COR-L47 (cell line): ENCODE results near the gene ETS1.

Experiments used
- DNase-seq: peaks from one replicate; lab custom pipeline; 2025; lab: John Stamatoyannopoulos, UW

Gene ETS1

DNA sequence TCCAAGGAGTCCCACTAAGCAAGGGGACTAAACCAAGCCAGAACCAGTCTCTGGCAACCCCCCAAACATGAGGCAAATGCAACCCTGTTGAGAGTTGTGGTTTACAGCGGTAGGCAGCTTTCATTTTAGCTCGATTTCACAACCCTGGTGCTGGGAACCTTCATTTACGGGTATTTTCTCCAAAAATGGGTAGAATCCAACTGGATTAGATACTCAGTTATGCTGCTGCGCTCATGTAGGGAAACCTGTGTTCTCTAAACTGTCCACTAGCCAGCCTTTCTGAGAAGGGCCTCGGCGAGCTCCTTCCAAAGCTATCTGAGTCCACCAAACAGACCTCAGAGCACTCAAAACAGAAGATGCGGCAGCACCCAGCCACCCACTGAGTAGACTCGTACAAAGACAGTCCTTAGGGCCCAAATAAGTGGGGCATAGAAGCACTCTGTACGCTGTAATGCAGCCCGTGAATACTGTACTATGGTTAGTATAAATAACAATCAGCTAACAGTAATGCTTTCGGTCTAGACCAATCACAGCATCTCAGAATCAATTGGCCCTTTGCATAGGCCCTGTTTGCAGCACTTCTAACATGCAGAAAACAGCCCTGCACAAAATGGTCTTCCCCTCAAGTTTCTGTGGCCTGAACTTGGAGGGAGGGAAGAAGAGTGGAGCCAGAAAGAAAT, 104.7 kb downstream of the ETS1 start:
- no peak for DNase-seq

DNA sequence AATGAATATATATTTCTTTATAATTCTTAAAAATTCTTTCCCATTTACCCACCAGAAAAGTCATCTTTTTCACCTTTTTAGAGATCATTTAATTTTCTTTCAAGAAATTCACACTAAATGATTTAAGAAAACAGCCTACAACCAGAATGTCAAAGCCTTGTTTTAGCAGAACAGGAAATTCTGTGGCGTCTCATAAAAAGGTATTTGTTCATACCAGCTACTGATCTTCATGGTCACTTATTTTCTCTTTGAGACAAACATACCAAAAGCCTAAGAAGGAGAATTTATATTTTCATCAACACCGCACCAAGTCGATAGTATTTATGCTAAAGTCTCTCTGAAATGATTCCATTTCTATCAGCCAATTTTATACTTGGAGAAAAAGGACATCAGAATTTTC, 105.3 kb downstream of the ETS1 start:
- no peak for DNase-seq

GRCh38 chr11:128481135-128481534, 106.2 kb downstream of the ETS1 start:
- no peak for DNase-seq

DNA sequence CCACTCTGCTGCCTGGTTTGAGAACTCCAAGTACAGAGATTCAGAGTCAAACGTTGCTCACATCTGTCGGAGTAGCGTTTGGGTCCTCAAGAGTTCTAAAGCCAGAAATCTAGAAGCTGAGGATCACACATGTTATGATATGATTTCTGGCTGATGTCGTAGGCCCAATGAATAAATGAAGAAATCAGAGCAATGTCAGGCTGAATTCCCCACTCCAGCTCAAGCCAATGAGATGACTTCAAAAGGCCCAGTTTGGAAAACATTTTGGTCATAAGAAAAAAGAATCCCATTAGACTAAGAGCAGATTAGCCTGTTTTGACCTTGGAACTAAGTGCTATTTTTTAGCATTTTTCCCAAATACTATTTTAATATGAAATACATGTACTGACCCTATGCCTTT, 106.7 kb downstream of the ETS1 start:
- DNase-seq, result no peak

- DNase-seq, result no peak
These were observed 107.3 kb downstream of the ETS1 start for GRCh38 chr11:128480066-128480465.

DNA sequence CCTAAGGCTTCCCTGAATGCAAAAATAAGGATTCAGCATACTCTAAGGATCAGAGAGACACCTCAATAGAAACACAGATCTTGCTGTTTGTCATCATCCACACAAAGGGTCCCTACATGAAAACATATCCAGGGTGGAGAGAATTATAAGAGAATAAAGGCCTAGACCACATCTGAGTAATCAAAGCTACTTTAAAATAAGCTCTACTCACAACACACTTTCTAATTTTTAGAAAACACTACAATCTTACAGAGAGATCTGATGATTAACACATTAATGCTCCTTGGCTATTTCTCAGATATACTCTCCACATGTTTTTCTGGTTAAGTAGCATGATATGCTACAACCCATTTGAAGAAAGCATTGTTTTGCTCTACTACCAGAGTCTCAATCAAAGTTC, 108.2 kb downstream of the ETS1 start:
- no peak for DNase-seq

DNA sequence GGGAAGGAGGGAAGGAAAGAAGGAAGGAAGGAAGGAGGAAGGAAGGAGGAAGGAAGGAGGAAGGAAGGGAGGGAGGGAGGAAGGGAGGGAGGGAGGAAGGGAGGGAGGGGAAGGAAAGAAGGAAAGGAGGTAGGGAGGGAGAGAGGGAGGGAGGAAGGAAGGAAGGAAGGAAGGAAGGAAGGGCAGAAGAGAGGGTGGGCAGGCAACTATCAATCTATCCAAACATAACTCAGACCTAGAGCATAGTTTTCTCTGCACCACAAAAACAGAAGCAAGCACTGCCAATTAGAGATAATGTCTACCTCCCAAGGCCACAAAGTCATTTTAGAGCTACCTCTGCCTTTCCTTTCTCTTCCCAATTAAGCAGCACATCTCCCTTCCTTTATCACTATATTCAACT, 109.1 kb downstream of the ETS1 start:
- no peak for DNase-seq

DNA sequence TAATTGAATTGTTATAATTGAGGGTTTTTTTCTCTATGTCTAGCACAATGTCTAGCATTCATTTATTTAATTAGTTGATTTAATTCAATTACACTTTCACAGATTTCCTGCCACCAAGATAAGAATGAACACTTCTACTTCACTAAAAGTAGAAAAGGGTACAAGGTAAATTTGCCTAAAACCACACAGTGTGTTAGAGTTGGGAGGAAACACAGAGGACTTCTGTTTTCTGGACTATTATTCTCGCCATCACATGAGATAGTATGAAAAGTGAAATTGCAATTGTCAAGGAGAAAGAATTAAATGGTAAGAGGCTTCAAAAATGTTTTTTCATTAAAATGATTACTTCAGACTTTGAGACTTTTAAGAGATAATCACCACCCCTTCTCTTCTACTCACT, 109.5 kb downstream of the ETS1 start:
- DNase-seq, result no peak

GRCh38 chr11:128477278-128477677, 110.1 kb downstream of the ETS1 start:
- no peak for DNase-seq

GRCh38 chr11:128476729-128477128, 110.6 kb downstream of the ETS1 start:
- no peak for DNase-seq

DNA sequence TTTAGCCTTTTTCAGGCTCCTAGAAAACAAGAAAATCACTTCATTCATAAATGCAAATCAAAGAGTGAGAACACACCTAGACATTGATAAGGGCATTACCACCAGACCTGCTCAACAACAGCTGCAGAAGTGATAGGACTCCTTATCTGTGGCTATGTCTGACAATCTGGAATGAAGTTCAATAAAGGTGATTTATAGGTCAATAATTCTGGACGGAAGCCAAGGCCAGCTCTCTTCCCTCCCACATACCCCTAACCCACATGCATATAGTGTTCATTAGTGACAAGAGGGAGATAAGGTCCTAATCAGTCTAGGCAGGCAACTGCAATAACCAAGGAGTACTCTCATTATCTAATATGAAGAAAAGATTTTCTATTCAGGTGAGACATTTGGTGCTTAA, 111.3 kb downstream of the ETS1 start:
- DNase-seq, result no peak

GRCh38 chr11:128474036-128474874, 113.1 kb downstream of the ETS1 start:
- DNase-seq, result no peak

GRCh38 chr11:128473636-128474035, 113.7 kb downstream of the ETS1 start:
- DNase-seq, result no peak

DNA sequence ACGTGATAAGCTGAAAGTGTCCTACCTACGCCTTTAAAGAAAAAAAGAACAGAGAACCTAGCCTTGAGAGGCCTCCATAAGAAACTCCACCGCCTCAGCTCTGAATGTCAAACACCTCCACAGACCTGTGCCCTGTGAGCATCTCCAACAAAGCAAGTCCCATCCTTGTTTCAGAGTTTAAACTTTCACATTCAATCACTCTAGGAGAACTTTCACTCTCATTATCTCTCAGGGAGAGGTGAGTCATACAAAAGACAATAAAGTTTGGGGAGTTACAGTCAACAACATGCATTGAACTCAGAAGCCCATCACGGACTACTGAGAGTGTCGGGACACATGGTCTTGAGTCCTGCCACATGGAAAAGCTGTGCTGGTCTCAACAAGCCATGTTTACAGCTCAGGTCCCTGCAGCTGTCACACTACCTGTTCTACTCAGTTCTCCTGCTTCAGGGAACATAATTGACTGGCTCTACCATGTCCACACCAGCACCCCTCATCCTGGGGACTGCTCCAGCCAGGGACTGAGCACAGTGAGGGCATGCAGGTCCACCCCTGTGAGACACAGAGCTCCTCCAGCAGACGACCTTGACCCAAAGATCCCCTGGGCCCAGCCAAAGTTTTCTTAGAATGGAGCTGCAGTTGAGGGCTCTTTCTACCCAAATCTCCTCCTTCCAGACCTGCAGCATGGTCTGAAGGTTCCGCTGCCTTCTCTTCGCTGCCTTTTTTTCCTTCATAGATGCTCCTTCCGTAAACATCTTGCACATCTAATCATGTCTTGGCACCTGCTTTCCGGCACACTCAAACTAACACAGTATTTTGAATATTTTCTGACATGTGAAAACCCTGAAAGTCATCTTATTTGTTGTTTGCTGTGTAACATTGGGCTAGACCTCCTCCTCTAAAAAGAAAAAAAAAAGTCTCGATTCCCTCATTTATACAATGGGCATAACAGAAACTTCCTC, 114.9 kb downstream of the ETS1 start:
- DNase-seq, result no peak

- no peak for DNase-seq
These were observed 116.2 kb downstream of the ETS1 start for GRCh38 chr11:128471138-128471661.

DNA sequence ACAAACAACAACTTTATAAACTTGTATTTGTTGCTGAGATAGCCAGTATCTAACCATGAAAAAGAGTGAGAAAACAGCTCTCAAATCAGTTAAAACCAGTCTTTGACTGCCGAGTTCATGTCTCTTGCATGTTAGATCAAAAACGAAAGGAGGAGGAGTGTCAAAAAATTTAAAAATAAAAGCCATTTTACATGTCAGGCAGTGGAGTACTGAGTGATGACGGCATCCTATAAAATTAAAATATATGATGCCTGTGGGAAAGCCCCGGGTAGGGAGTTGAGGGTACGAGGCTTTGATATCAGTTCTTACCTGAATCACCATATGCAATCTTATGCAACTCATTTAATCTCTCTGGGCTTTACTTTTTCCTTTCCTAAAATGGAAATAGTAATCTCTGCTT, 117.3 kb downstream of the ETS1 start:
- no peak for DNase-seq

DNA sequence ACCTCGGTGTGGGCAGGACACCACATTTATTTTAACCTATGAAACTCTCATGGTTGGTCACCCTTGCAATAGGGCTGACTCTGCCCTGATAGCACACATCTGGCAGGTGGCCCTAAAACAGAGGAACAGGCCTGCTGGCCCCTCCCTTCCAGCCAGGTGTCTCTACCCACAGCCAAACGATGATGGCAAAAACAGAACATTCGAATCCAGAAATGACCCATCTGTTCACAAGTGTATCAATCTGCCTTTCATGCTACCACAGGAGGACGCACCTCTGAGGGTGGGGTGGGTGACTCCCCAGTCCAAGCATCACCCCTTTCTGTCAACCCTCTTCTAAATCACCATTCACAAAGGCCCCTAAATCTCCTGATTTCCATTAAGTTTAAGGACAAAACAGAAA, 118.1 kb downstream of the ETS1 start:
- DNase-seq, result no peak

DNA sequence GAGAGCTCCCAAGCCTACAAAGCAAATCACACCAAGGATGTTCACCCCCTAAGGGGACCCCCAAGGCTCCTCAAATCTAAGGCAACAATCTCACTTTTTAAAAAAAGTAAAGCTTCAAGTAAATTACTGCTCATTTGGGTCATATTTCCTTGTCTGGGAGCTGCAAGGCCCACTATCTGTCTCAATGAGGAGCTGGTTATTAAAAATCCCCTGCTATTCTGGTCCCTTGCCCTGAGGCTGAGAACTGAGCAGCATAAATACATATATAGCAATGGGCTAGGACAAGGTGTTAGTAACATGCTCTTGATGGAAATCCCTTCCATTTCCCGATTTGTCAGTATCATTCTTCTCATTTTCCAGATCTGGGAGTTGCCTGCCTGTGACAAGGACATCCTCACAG, 119.2 kb downstream of the ETS1 start:
- DNase-seq, result no peak

- no peak for DNase-seq
These were observed 119.7 kb downstream of the ETS1 start for GRCh38 chr11:128467610-128468041.

GRCh38 chr11:128467041-128467440, 120.3 kb downstream of the ETS1 start:
- DNase-seq, result no peak

- no peak for DNase-seq
These were observed 121.2 kb downstream of the ETS1 start for GRCh38 chr11:128465946-128466705.
